HG02798 (cell line): Measurements from ENCODE around the gene TPP2.

ENCODE experiments used
- ATAC-seq: cut with Tn5 transposase; IDR thresholded peaks from one replicate; pipeline ENCODE4 v1.9.1; 2021; ENCODE audit warnings: mild to moderate bottlenecking; ENCODE audit not compliant: unreplicated experiment, poor library complexity

TPP2 gene

DNA sequence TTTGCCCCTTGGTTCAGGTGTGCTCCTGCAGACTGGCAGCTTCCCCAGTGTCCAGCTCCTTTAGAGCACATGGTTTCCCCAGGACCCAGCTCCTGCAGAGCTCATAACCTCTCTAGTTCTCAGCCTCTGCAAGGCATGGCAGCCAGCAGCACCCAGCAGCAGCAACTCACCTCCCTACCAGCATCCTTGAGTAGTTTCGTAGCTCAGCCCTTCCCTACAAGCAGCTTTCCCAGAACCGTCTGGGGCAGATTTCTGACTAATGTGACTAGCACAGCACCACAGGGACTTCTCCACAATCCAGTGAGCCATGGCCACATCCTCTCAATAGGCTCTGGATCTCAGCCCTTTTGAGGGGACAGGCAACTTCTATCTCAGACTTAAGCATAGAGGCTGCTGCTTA lies 112.2 kb downstream of the TPP2 start:
- no peak for ATAC-seq

DNA sequence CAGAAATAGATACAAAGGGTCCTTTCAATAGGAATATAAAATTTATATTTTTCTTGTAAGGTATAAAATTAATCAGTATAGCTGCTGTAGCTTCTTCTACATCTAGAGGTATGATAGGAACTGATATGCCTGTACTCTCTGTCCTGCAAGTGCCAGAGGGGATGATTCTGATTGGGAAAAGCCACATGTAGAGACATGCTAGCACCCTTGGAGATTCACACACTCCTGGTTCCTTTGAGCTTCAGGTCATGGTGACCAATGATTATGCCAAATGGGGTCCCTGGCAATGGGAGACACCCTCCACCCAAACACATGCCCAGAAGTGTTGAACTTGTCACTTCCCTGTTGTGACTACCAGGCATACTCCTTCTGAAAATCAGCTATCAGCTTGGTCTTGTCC lies 112.8 kb downstream of the TPP2 start:
- ATAC-seq, result no peak

DNA sequence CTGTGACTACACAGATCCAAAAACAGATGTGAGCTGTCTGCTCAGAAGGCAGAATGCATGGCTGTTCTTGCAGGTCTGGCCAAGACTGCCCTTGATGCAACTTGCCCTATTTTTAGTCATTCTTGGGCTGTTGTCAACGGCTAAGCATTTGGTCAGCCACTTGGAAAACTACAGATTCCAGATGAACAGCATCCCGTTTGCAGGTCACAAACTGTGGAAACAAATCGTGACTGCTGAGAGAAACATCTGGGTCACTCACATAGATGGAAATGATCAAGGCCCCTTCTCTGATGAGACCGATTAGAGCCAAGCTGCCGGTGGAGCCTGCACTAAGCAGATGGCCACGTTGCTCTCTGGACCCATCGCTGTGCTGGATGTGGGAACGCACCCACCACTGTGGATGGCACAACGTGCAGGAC lies 113.5 kb downstream of the TPP2 start:
- no peak for ATAC-seq

GRCh38 chr13:102715447-102715846 lies 118.7 kb downstream of the TPP2 start:
- no peak for ATAC-seq

DNA sequence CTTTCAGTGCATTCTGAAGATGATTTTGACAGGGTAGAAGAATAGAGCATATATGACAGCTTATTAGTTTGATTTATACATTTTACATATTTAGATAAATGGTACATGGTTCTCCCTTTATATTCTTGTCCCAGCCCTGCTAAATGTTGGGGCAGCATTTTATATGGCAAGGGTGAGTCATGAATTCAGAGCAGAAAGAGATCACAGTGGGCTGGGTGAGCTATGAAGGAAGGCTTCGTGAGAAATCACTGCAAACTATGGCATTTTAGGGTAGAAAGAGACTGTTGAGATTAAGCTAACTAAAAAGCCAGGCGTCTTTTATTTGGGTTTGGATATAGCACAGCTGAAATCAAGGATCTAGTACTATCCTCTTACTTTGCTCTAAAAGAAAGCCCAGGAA lies 122.0 kb downstream of the TPP2 start:
- no peak for ATAC-seq

DNA sequence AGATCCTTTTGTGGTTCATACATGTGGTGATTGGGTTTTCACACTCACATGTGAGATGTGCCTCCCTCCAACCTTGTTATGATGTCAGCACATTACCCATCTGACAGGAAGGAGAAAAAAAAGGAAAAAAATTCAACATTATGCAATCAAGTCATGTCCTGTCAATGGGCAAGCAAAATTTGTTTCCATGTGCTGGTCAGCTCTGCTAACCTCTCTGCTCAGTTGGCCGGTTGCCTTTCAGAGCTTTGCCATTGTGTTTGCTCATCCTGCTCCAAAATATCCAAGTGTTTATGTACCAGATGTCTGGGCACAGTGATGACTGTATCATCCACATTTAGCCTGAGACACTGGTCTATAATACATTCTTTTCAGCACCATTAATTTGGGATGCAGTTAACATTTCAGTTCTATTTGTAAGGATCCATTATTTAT lies 125.0 kb downstream of the TPP2 start:
- no peak for ATAC-seq

DNA sequence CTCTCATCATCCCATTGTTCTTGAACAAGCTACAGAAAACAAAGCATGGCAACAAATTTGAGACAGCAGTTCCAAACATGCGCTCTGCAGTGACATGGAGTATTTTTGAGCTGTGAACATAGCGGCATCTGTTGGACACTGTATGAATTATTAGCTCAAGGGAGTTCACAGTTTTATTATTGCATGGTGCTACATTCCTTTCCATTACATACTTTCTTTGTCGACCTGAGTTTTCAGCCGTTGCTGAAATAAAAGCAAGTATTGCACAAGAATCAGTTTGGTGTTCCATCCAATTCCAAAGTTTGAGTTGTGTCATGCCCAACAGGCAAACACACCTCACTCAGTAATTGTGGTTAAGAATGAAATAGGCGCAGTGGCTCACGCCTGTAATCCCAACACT lies 128.1 kb downstream of the TPP2 start:
- ATAC-seq, result no peak

- ATAC-seq, result no peak
Measured at GRCh38 chr13:102726430-102726829, 129.6 kb downstream of the TPP2 start.
